ENCODE results near the gene ARRB1.

GRCh38 chr11:75328426-75329277 is 22.8 kb downstream of the ARRB1 start:
- no peak for TF ChIP-seq REST (IDR thresholded peaks at IDR 0.05; ENCODE audit: low read depth)
- TF ChIP-seq ZNF274 (IDR thresholded peaks at IDR 0.05; ENCODE audit: low read depth, low read length) = no peak
- peak; percentile 48 to 79 (median 62) for TF ChIP-seq CTCF (IDR thresholded peaks at IDR 0.05 in 2 of 3, conservative IDR thresholded peaks at IDR 0.05 in 1 of 3; ENCODE audit: borderline replicate concordance in 1 of 3, insufficient read depth in 1 of 3, low read depth in 2 of 3, low read length in 2 of 3)
